Neuronal stem cell (in vitro differentiated cells): ENCODE data around the gene HNMT.

Experiments
- DNase-seq: peaks from one replicate; pipeline ENCODE4 v3.0.0-alpha.2; 2013; ENCODE audit warnings: low spot score
- H2AFZ ChIP-seq: one replicate; pipeline ENCODE4 v1.6.1; 2013; ENCODE audit warnings: mild to moderate bottlenecking, low read length, inconsistent platforms
- H2AK5ac ChIP-seq: 2 replicates; pipeline ENCODE4 v1.6.1; 2013; ENCODE audit warnings: low read depth, mild to moderate bottlenecking, inconsistent platforms, low read length, moderate library complexity, mixed read lengths
- H2BK120ac ChIP-seq: 2 replicates; pipeline ENCODE4 v1.6.1; 2013; ENCODE audit warnings: low read depth, mild to moderate bottlenecking, inconsistent platforms, low read length, moderate library complexity, mixed read lengths
- H2BK12ac ChIP-seq: one replicate; pipeline ENCODE4 v1.6.1; 2013; ENCODE audit warnings: low read length, inconsistent platforms
- H2BK15ac ChIP-seq: 2 replicates; pipeline ENCODE4 v1.6.1; 2013; ENCODE audit warnings: mild to moderate bottlenecking, low read length, inconsistent platforms, mixed read lengths
- H2BK5ac ChIP-seq: one replicate; pipeline ENCODE4 v1.6.1; 2013; ENCODE audit warnings: inconsistent platforms, mild to moderate bottlenecking, low read length, moderate library complexity
- H3K14ac ChIP-seq: one replicate; pipeline ENCODE4 v1.6.1; 2013; ENCODE audit warnings: low read length, inconsistent platforms
- H3K18ac ChIP-seq: 2 replicates; pipeline ENCODE4 v1.6.1; 2013; ENCODE audit warnings: low read length, inconsistent platforms
- H3K23ac ChIP-seq: 2 replicates; pipeline ENCODE4 v1.6.1; 2013; ENCODE audit warnings: low read depth, mild to moderate bottlenecking, mixed read lengths, low read length, inconsistent platforms; ENCODE audit not compliant: poor library complexity
- H3K27ac ChIP-seq: replicated peaks from 3 replicates; pipeline ENCODE4 v1.5.1; 2013; ENCODE audit warnings: low read length, inconsistent platforms
- H3K27me3 ChIP-seq, 3 experiments: 2 replicates each; pipeline ENCODE4 v1.6.1; 2013; ENCODE audit warnings: low read length in 3 of 3, mild to moderate bottlenecking in 2 of 3, inconsistent platforms in 1 of 3, low read depth in 1 of 3, mixed read lengths in 1 of 3, moderate library complexity in 1 of 3; ENCODE audit not compliant: control insufficient read depth in 3 of 3, insufficient read depth in 3 of 3
- H3K36me3 ChIP-seq, 2 donors: replicated peaks in 1 of 2; 2 replicates each; pipeline ENCODE4 v1.6.1; 2013; ENCODE audit warnings: low read length in 2 of 2; ENCODE audit not compliant: control insufficient read depth in 2 of 2, insufficient read depth in 2 of 2
- H3K4ac ChIP-seq: 2 replicates; pipeline ENCODE4 v1.6.1; 2013; ENCODE audit warnings: inconsistent platforms, mild to moderate bottlenecking, low read length, moderate library complexity
- H3K4me1 ChIP-seq, 2 donors: 1 replicate in 1 of 2; 2 replicates in 1 of 2; pipeline ENCODE4 v1.6.1; 2013; ENCODE audit warnings: low read length in 2 of 2, low read depth in 1 of 2; ENCODE audit not compliant: control insufficient read depth in 2 of 2, insufficient read depth in 1 of 2
- H3K4me2 ChIP-seq: one replicate; pipeline ENCODE4 v1.6.1; 2013; ENCODE audit warnings: mild to moderate bottlenecking, low read length, inconsistent platforms; ENCODE audit not compliant: insufficient read depth, poor library complexity, severe bottlenecking
- H3K4me3 ChIP-seq, 2 donors: 2 replicates each; pipeline ENCODE4 v1.5.1; 2013; ENCODE audit warnings: low read length in 2 of 2, mild to moderate bottlenecking in 2 of 2, inconsistent platforms in 1 of 2, moderate library complexity in 1 of 2
- H3K79me1 ChIP-seq: one replicate; pipeline ENCODE4 v1.6.1; 2013; ENCODE audit warnings: low read depth, mild to moderate bottlenecking, inconsistent platforms, low read length, moderate library complexity
- H3K9ac ChIP-seq: one replicate; pipeline ENCODE4 v1.6.1; 2013; ENCODE audit warnings: mild to moderate bottlenecking, low read depth, low read length, inconsistent platforms; ENCODE audit not compliant: poor library complexity
- H3K9me3 ChIP-seq, 2 donors: replicated peaks in 1 of 2; 2 replicates each; pipeline versions ENCODE3 to v1.6.1; 2013; ENCODE audit warnings: low read length in 2 of 2, mild to moderate bottlenecking in 2 of 2, inconsistent platforms in 1 of 2, low read depth in 1 of 2, mixed read lengths in 1 of 2, moderate library complexity in 1 of 2; ENCODE audit not compliant: control insufficient read depth in 2 of 2, insufficient read depth in 1 of 2
- H4K8ac ChIP-seq: one replicate; pipeline ENCODE4 v1.6.1; 2013; ENCODE audit warnings: low read depth, mild to moderate bottlenecking, inconsistent platforms, low read length, moderate library complexity
- H4K91ac ChIP-seq: one replicate; pipeline ENCODE4 v1.6.1; 2013; ENCODE audit warnings: low read length, low read depth, mild to moderate bottlenecking, inconsistent platforms; ENCODE audit not compliant: poor library complexity
- WGBS, 2 donors: extraction: QIAGEN DNeasy Blood & Tissue Kit; methylation state at CpG; one replicate each; pipeline ENCODE4 v1.1.7; 2013; ENCODE audit warnings: missing lambda C conversion rate in 2 of 2, mixed read lengths in 1 of 2; ENCODE audit not compliant: insufficient read length in 2 of 2, insufficient replicate concordance in 1 of 2; ENCODE audit errors: extremely low coverage in 2 of 2; 5-methylcytosine and 5-hydroxymethylcytosine counted together

Gene HNMT

GRCh38 chr2:137999273-137999672 is 35.0 kb downstream of the HNMT start:
- no peaks in the 10 kb centered on the region for H3K79me1 ChIP-seq
- H2AFZ ChIP-seq = no peak overlapping the region
- H2BK12ac ChIP-seq = no peak overlapping the region
- H3K36me3 ChIP-seq = no peaks in the 10 kb centered on the region
- no peak for DNase-seq
- no peak overlapping the region for H2BK15ac ChIP-seq
- no peak overlapping the region for H3K14ac ChIP-seq
- no peaks in the 10 kb centered on the region for H3K4me1 ChIP-seq
- H4K91ac ChIP-seq = no peak overlapping the region
- no peaks in the 10 kb centered on the region for H3K27me3 ChIP-seq
- H3K23ac ChIP-seq = no peak overlapping the region
- H4K8ac ChIP-seq = no peak overlapping the region
- H2AK5ac ChIP-seq = no peak overlapping the region
- WGBS, 2 donors = no CpG with 5 or more reads among the region's 1 CpG
- H3K4me3 ChIP-seq = no peak overlapping the region
- no peak overlapping the region for H3K9ac ChIP-seq
- no peak overlapping the region for H2BK5ac ChIP-seq
- H3K27ac ChIP-seq = no peak overlapping the region
- H3K9me3 ChIP-seq = no peaks in the 10 kb centered on the region
- H3K4me2 ChIP-seq = no peak overlapping the region
- no peak overlapping the region for H3K18ac ChIP-seq
- H2BK120ac ChIP-seq = no peak overlapping the region
- H3K4ac ChIP-seq = no peak overlapping the region

- no peak overlapping the region for H4K91ac ChIP-seq
Observed at GRCh38 chr2:138000009-138000408, 35.7 kb downstream of the HNMT start.

DNA sequence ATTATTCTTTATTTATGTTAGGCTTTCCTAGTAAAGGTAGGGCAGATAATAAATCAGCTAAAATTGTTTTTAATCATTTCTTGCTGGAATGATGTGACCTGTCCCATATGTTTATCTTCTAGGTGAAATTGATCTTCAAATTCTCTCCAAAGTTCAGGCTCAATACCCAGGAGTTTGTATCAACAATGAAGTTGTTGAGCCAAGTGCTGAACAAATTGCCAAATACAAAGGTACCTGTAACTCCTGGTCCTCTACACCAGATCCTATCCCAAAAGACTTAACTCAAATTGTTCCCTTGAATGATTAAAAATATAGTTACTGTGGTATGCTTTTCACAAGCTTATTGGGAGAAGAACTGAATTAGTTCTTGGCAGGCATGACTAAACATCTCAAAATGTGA is 36.5 kb downstream of the HNMT start:
- H3K27me3 ChIP-seq = no peaks in the 10 kb centered on the region
- H3K9ac ChIP-seq = no peak overlapping the region
- no peak overlapping the region for H2BK15ac ChIP-seq
- no peak overlapping the region for H2BK5ac ChIP-seq
- no peaks in the 10 kb centered on the region for H3K79me1 ChIP-seq
- no peak for DNase-seq
- no peak overlapping the region for H3K4me2 ChIP-seq
- no peak overlapping the region for H4K8ac ChIP-seq
- H3K36me3 ChIP-seq = no peaks in the 10 kb centered on the region
- no peak overlapping the region for H3K23ac ChIP-seq
- no peak overlapping the region for H3K4me3 ChIP-seq
- no peak overlapping the region for H2BK12ac ChIP-seq
- no peak overlapping the region for H3K14ac ChIP-seq
- no peak overlapping the region for H3K27ac ChIP-seq
- H2BK120ac ChIP-seq = no peak overlapping the region
- no peak overlapping the region for H2AFZ ChIP-seq
- H3K18ac ChIP-seq = no peak overlapping the region
- no peaks in the 10 kb centered on the region for H3K9me3 ChIP-seq
- H3K4ac ChIP-seq = no peak overlapping the region
- no peaks in the 10 kb centered on the region for H3K4me1 ChIP-seq
- no peak overlapping the region for H4K91ac ChIP-seq
- no peak overlapping the region for H2AK5ac ChIP-seq

More at GRCh38 chr2:138000009-138000408, 35.7 kb downstream of the HNMT start:
- H3K27ac ChIP-seq = no peak overlapping the region
- DNase-seq = no peak
- H2BK12ac ChIP-seq = no peak overlapping the region
- no peak overlapping the region for H3K9ac ChIP-seq
- H2AFZ ChIP-seq = no peak overlapping the region
- H2BK5ac ChIP-seq = no peak overlapping the region
- no peaks in the 10 kb centered on the region for H3K9me3 ChIP-seq
- no peaks in the 10 kb centered on the region for H3K79me1 ChIP-seq
- H3K4me3 ChIP-seq = no peak overlapping the region
- no peak overlapping the region for H2BK120ac ChIP-seq
- no peaks in the 10 kb centered on the region for H3K36me3 ChIP-seq
- H3K18ac ChIP-seq = no peak overlapping the region
- no peak overlapping the region for H3K4me2 ChIP-seq
- no peaks in the 10 kb centered on the region for H3K27me3 ChIP-seq
- no peak overlapping the region for H2AK5ac ChIP-seq
- H3K4me1 ChIP-seq = no peaks in the 10 kb centered on the region
- H3K14ac ChIP-seq = no peak overlapping the region
- WGBS, 2 donors = no CpG with 5 or more reads among the region's 1 CpG
- H2BK15ac ChIP-seq = no peak overlapping the region
- no peak overlapping the region for H4K8ac ChIP-seq
- no peak overlapping the region for H3K4ac ChIP-seq
- no peak overlapping the region for H3K23ac ChIP-seq

DNA sequence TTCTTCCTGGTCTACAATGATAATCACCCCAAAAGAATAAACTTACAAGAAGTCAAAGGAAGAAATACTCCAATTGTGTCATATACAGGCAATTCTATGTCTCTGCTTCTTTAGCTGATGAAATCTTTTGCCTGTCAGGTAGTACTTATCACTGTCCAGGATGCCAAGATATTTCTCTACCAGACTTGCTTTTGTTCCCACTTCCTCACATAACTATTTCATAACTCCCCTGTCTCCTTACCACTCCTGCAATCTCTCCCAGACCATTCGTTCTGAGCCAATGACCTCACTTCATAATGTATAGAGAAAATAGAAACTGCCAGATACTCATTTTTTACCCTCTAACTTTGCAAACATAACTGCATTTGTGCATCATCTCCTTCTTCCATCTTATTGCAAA is 39.1 kb downstream of the HNMT start:
- no peak overlapping the region for H2AFZ ChIP-seq
- no peaks in the 10 kb centered on the region for H3K9me3 ChIP-seq
- H2BK5ac ChIP-seq = no peak overlapping the region
- no peak overlapping the region for H3K4me3 ChIP-seq
- H2BK120ac ChIP-seq = no peak overlapping the region
- no peak overlapping the region for H3K18ac ChIP-seq
- H3K14ac ChIP-seq = no peak overlapping the region
- H4K8ac ChIP-seq = no peak overlapping the region
- H3K9ac ChIP-seq = no peak overlapping the region
- no peak overlapping the region for H2BK15ac ChIP-seq
- H3K4ac ChIP-seq = no peak overlapping the region
- H2BK12ac ChIP-seq = no peak overlapping the region
- H4K91ac ChIP-seq = no peak overlapping the region
- no peaks in the 10 kb centered on the region for H3K4me1 ChIP-seq
- no peaks in the 10 kb centered on the region for H3K27me3 ChIP-seq
- DNase-seq = no peak
- no peak overlapping the region for H3K4me2 ChIP-seq
- WGBS, 2 donors = no CpG with 5 or more reads among the region's 1 CpG
- no peak overlapping the region for H3K23ac ChIP-seq
- H3K36me3 ChIP-seq = no peaks in the 10 kb centered on the region
- no peak overlapping the region for H2AK5ac ChIP-seq
- H3K27ac ChIP-seq = no peak overlapping the region
- no peaks in the 10 kb centered on the region for H3K79me1 ChIP-seq
